Neuronal stem cell (in vitro differentiated cells): ENCODE measurements around the gene GRPEL2.
"Not testable (repeated sequence)": the region's sequence is repeated elsewhere in the genome, so short reads cannot be mapped to it uniquely, and the experiment has no call there.

Source experiments
- DNase-seq: peaks from one replicate; pipeline ENCODE4 v3.0.0-alpha.2; 2013; ENCODE audit warnings: low spot score
- H2AFZ ChIP-seq: one replicate; pipeline ENCODE4 v1.6.1; 2013; ENCODE audit warnings: mild to moderate bottlenecking, low read length, inconsistent platforms
- H2AK5ac ChIP-seq: 2 replicates; pipeline ENCODE4 v1.6.1; 2013; ENCODE audit warnings: low read depth, mild to moderate bottlenecking, inconsistent platforms, low read length, moderate library complexity, mixed read lengths
- H2BK120ac ChIP-seq: 2 replicates; pipeline ENCODE4 v1.6.1; 2013; ENCODE audit warnings: low read depth, mild to moderate bottlenecking, inconsistent platforms, low read length, moderate library complexity, mixed read lengths
- H2BK12ac ChIP-seq: one replicate; pipeline ENCODE4 v1.6.1; 2013; ENCODE audit warnings: low read length, inconsistent platforms
- H2BK15ac ChIP-seq: 2 replicates; pipeline ENCODE4 v1.6.1; 2013; ENCODE audit warnings: mild to moderate bottlenecking, low read length, inconsistent platforms, mixed read lengths
- H2BK5ac ChIP-seq: one replicate; pipeline ENCODE4 v1.6.1; 2013; ENCODE audit warnings: inconsistent platforms, mild to moderate bottlenecking, low read length, moderate library complexity
- H3K14ac ChIP-seq: one replicate; pipeline ENCODE4 v1.6.1; 2013; ENCODE audit warnings: low read length, inconsistent platforms
- H3K18ac ChIP-seq: 2 replicates; pipeline ENCODE4 v1.6.1; 2013; ENCODE audit warnings: low read length, inconsistent platforms
- H3K23ac ChIP-seq: 2 replicates; pipeline ENCODE4 v1.6.1; 2013; ENCODE audit warnings: low read depth, mild to moderate bottlenecking, mixed read lengths, low read length, inconsistent platforms; ENCODE audit not compliant: poor library complexity
- H3K27ac ChIP-seq: replicated peaks from 3 replicates; pipeline ENCODE4 v1.5.1; 2013; ENCODE audit warnings: low read length, inconsistent platforms
- H3K27me3 ChIP-seq, 3 experiments: 2 replicates each; pipeline ENCODE4 v1.6.1; 2013; ENCODE audit warnings: low read length in 3 of 3, mild to moderate bottlenecking in 2 of 3, inconsistent platforms in 1 of 3, low read depth in 1 of 3, mixed read lengths in 1 of 3, moderate library complexity in 1 of 3; ENCODE audit not compliant: control insufficient read depth in 3 of 3, insufficient read depth in 3 of 3
- H3K36me3 ChIP-seq, 2 donors: replicated peaks in 1 of 2; 2 replicates each; pipeline ENCODE4 v1.6.1; 2013; ENCODE audit warnings: low read length in 2 of 2; ENCODE audit not compliant: control insufficient read depth in 2 of 2, insufficient read depth in 2 of 2
- H3K4ac ChIP-seq: 2 replicates; pipeline ENCODE4 v1.6.1; 2013; ENCODE audit warnings: inconsistent platforms, mild to moderate bottlenecking, low read length, moderate library complexity
- H3K4me1 ChIP-seq, 2 donors: 1 replicate in 1 of 2; 2 replicates in 1 of 2; pipeline ENCODE4 v1.6.1; 2013; ENCODE audit warnings: low read length in 2 of 2, low read depth in 1 of 2; ENCODE audit not compliant: control insufficient read depth in 2 of 2, insufficient read depth in 1 of 2
- H3K4me2 ChIP-seq: one replicate; pipeline ENCODE4 v1.6.1; 2013; ENCODE audit warnings: mild to moderate bottlenecking, low read length, inconsistent platforms; ENCODE audit not compliant: insufficient read depth, poor library complexity, severe bottlenecking
- H3K4me3 ChIP-seq, 2 donors: 2 replicates each; pipeline ENCODE4 v1.5.1; 2013; ENCODE audit warnings: low read length in 2 of 2, mild to moderate bottlenecking in 2 of 2, inconsistent platforms in 1 of 2, moderate library complexity in 1 of 2
- H3K79me1 ChIP-seq: one replicate; pipeline ENCODE4 v1.6.1; 2013; ENCODE audit warnings: low read depth, mild to moderate bottlenecking, inconsistent platforms, low read length, moderate library complexity
- H3K9ac ChIP-seq: one replicate; pipeline ENCODE4 v1.6.1; 2013; ENCODE audit warnings: mild to moderate bottlenecking, low read depth, low read length, inconsistent platforms; ENCODE audit not compliant: poor library complexity
- H3K9me3 ChIP-seq, 2 donors: replicated peaks in 1 of 2; 2 replicates each; pipeline versions ENCODE3 to v1.6.1; 2013; ENCODE audit warnings: low read length in 2 of 2, mild to moderate bottlenecking in 2 of 2, inconsistent platforms in 1 of 2, low read depth in 1 of 2, mixed read lengths in 1 of 2, moderate library complexity in 1 of 2; ENCODE audit not compliant: control insufficient read depth in 2 of 2, insufficient read depth in 1 of 2
- H4K8ac ChIP-seq: one replicate; pipeline ENCODE4 v1.6.1; 2013; ENCODE audit warnings: low read depth, mild to moderate bottlenecking, inconsistent platforms, low read length, moderate library complexity
- H4K91ac ChIP-seq: one replicate; pipeline ENCODE4 v1.6.1; 2013; ENCODE audit warnings: low read length, low read depth, mild to moderate bottlenecking, inconsistent platforms; ENCODE audit not compliant: poor library complexity
- WGBS, 2 donors: extraction: QIAGEN DNeasy Blood & Tissue Kit; methylation state at CpG; one replicate each; pipeline ENCODE4 v1.1.7; 2013; ENCODE audit warnings: missing lambda C conversion rate in 2 of 2, mixed read lengths in 1 of 2; ENCODE audit not compliant: insufficient read length in 2 of 2, insufficient replicate concordance in 1 of 2; ENCODE audit errors: extremely low coverage in 2 of 2; 5-methylcytosine and 5-hydroxymethylcytosine counted together

The GRPEL2 gene

GRCh38 chr5:149389552-149390495, 44.5 kb downstream of the GRPEL2 start:
- H2BK120ac ChIP-seq: no peak overlapping the region
- H2BK15ac ChIP-seq: peak overlapping the region; percentile 14
- H4K8ac ChIP-seq: no peak overlapping the region
- no peak overlapping the region for H2BK5ac ChIP-seq
- no peak overlapping the region for H3K4me3 ChIP-seq
- H3K36me3 ChIP-seq: no peaks in the 10 kb centered on the region
- H3K9me3 ChIP-seq: peaks cover 3 to 4% of the 10 kb centered on the region in 2 donors
- no peak overlapping the region for H3K14ac ChIP-seq
- H3K4ac ChIP-seq: no peak overlapping the region
- no peak overlapping the region for H2AFZ ChIP-seq
- H3K23ac ChIP-seq: no peak overlapping the region
- H3K4me2 ChIP-seq: no peak overlapping the region
- no peak overlapping the region for H3K9ac ChIP-seq
- H4K91ac ChIP-seq: no peak overlapping the region
- WGBS, 2 donors: no CpG with 5 or more reads among the region's 11 CpGs
- peak overlapping the region; percentile 40 for H3K18ac ChIP-seq
- H2BK12ac ChIP-seq: no peak overlapping the region
- no peak for DNase-seq
- no peaks in the 10 kb centered on the region for H3K79me1 ChIP-seq
- no peaks in the 10 kb centered on the region for H3K27me3 ChIP-seq
- H2AK5ac ChIP-seq: no peak overlapping the region
- H3K27ac ChIP-seq: no peak overlapping the region
- H3K4me1 ChIP-seq: peaks cover 0 to 2% of the 10 kb centered on the region in 2 donors

GRCh38 chr5:149391076-149391475, 45.8 kb downstream of the GRPEL2 start:
- H3K36me3 ChIP-seq, H3K18ac ChIP-seq, H2BK12ac ChIP-seq, H3K79me1 ChIP-seq, H3K4me2 ChIP-seq, H3K14ac ChIP-seq, H2BK5ac ChIP-seq, H3K9ac ChIP-seq, H2AFZ ChIP-seq, H3K4me3 ChIP-seq, H2BK15ac ChIP-seq, H4K8ac ChIP-seq, H3K27ac ChIP-seq, H3K23ac ChIP-seq, DNase-seq, H3K4ac ChIP-seq, H2AK5ac ChIP-seq, H3K9me3 ChIP-seq, H3K27me3 ChIP-seq, H2BK120ac ChIP-seq, H4K91ac ChIP-seq, H3K4me1 ChIP-seq: not testable (repeated sequence)
- no CpG with 5 or more reads among the region's 6 CpGs for WGBS, 2 donors

DNA sequence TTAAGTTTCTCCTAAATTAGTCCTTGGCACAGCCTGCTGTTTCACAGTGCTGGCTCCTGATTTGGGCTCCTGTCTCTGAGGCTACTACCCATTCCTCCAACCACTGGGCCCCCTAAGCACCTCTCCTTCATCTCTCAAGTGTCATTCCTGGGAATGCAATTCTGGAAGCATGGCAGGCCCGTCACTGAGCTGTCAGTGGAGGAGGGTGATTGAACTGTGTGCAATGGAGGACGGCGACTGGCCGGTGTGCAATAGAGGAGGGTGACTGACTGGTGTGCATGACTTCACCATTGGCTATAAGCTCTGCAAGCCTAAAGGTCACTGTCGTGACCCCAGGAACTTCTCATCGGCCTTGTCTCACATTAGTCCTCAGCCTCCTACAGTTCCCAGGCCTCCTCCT, 46.2 kb downstream of the GRPEL2 start:
- WGBS, 2 donors: no CpG with 5 or more reads among the region's 6 CpGs
- Histone ChIP-seq H4K91ac (no peak overlapping the region), H2AK5ac (no peak overlapping the region)

GRCh38 chr5:149392718-149393117, 47.4 kb downstream of the GRPEL2 start:
- Histone ChIP-seq H3K14ac (peak overlapping the region; percentile 77), H3K4me3 (peak overlapping the region in 1 of 2 donors; percentile 36), H2AFZ (no peak overlapping the region), H3K27ac (no peak overlapping the region), H3K79me1 (no peaks in the 10 kb centered on the region), H3K4ac (no peak overlapping the region), H2BK5ac (no peak overlapping the region), H3K36me3 (no peaks in the 10 kb centered on the region), H2BK12ac (no peak overlapping the region), H3K9me3 (peaks cover 3 to 4% of the 10 kb centered on the region in 2 donors), H2BK15ac (no peak overlapping the region), H3K9ac (peak overlapping the region; percentile 73), H3K23ac (peak overlapping the region; percentile 46), H3K27me3 (no peaks in the 10 kb centered on the region), H2BK120ac (no peak overlapping the region), H4K8ac (no peak overlapping the region), H2AK5ac (no peak overlapping the region), H3K18ac (no peak overlapping the region), H3K4me1 (peaks cover 0 to 2% of the 10 kb centered on the region in 2 donors), H3K4me2 (no peak overlapping the region), H4K91ac (no peak overlapping the region)
- DNase-seq: no peak
- WGBS, 2 donors: 100% methylated on average over 8 of the region's 19 CpGs; no CpG with 5 or more reads in 1 of the 2 donors

More for the DNA sequence above, 46.2 kb downstream of the GRPEL2 start:
- H2BK12ac ChIP-seq: no peak overlapping the region
- no peak for DNase-seq
- H2BK120ac ChIP-seq: no peak overlapping the region
- no peaks in the 10 kb centered on the region for H3K79me1 ChIP-seq
- H4K8ac ChIP-seq: no peak overlapping the region
- H3K18ac ChIP-seq: no peak overlapping the region
- no peak overlapping the region for H3K14ac ChIP-seq
- no peak overlapping the region for H3K4ac ChIP-seq
- peaks cover 0 to 2% of the 10 kb centered on the region in 2 donors for H3K4me1 ChIP-seq
- no peaks in the 10 kb centered on the region for H3K36me3 ChIP-seq
- no peak overlapping the region for H3K9ac ChIP-seq
- H3K23ac ChIP-seq: no peak overlapping the region
- H3K27ac ChIP-seq: no peak overlapping the region
- H2BK15ac ChIP-seq: no peak overlapping the region
- H3K4me2 ChIP-seq: no peak overlapping the region
- H3K27me3 ChIP-seq: no peaks in the 10 kb centered on the region
- no peak overlapping the region for H2AFZ ChIP-seq
- no peak overlapping the region for H2BK5ac ChIP-seq
- no peak overlapping the region for H3K4me3 ChIP-seq
- peaks cover 3 to 4% of the 10 kb centered on the region in 2 donors for H3K9me3 ChIP-seq
